Measurements from ENCODE around the gene ADIPOR2.

Gene ADIPOR2

DNA sequence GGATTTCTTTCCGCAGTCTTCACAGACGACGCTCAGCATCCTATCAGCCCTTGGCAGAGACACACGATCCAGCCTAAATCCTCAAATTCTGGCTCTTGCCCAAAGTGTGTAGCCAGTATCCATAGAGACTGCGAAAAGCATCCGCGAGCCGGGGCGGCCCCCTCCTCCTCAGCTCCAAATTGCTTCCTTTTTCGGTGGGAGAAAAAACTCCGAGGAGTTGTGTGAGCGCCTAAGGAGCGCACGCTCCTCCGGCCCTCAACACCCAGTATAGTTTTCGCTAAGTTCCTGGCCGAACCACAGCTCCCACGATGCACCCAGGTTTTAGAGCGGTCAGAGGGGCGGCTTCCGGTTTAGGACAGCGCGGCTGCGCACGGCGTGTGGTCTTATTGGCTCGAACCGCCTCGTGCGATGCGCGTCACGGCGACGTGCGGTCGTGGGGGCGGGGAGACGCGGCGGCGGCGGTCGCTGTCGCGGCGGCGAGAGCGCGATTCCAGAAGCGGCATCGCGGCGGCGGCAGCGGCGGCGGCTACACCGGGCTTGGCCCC is at the start of gene ADIPOR2:
TSS of gene ADIPOR2 (plus strand) at position 493 of the 545 bp plus-strand sequence. CDS start 63,274 bp downstream, outside the sequence.
- peak; percentile 98 to 99 (median 99) for DNase-seq

DNA sequence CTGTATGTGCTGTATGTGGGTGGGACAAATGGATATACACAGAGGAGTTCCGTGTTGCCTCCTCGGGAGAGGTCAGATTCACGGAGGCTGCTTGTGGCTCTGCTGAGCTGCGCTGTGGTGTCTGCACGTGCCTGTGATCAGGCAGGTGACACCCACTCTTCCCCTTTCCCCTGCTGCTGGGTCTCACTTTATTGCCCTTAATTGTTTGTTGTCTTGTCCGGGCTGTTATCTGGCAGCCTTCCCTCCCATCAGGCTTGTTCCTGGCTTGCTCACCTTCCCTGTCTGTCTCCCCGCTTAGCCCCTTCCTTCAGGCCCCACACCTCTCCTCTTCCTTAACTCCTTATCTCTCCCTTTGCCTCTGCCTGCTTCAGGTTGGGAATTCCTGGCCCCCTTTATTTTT is 48.4 kb upstream of the ADIPOR2 start:
- no peak for DNase-seq

- no peak for DNase-seq
Measured at GRCh38 chr12:1643043-1643442, 47.8 kb upstream of the ADIPOR2 start.

DNA sequence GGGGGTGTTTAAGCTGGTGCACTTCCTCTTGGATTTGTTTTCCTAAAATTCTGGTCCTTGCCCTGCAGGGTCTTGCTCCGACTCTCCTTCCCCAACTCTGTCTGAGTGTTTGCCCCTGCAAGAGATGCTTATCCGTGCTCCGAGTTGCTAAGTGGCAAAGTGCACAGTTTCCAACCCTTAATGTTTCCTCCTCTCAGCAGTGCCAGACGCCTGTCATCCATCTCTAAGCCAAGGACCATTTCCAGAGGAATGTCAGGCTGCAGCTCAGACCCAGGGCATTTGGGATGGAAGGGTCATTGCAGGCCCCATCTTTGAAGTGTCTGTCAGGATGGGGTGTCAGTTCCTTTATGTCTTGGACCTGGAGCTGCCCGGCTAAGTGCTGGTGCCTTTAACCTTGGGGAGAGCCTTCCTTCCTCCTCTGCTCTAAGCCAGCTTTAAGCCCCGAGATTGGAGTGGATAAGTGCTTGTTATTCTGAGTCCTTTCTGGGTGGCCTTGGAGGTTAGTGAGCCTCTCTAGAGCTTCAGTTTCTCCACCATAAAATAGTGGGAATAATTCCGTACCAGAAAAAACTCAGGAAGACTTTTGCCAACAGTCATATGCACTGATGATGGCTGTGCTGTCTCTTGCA is 46.9 kb upstream of the ADIPOR2 start:
- no peak for DNase-seq

- no peak for DNase-seq
Measured at GRCh38 chr12:1644534-1645438, 46.1 kb upstream of the ADIPOR2 start.

GRCh38 chr12:1645819-1646218 is 45.1 kb upstream of the ADIPOR2 start:
- DNase-seq = no peak

DNA sequence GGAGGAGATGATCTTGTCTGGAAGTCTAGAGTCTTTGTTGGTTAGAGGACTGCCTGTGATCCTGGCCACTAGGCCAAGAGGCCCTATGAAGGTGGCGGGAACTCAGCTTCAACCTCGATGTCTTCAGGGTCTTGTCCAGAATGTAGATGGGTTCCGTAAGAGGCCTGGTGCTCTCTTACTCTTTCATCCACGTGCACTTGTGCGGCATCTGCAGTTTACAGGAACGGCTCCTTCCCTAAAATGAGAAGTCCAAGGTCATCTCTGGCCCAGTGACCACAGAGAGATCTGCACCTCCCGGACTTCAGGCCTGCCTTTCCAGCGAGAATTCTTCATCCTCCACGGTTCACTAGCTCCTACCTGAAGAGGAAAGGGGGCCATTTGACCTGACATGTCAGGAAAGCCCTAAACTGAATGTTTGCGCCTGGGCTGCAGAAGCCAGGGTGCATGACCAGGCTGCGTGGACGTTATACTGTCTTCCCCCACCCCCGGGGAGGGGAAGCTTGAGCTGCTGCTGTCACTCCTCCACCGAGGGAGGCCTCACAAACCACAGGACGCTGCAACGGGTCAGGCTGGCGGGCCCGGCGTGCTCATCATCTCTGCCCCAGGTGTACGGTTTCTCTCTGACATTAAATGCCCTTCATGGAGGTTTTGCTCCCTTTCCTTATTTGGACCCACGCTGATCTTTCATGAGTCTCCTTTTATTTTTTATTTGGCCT is 44.1 kb upstream of the ADIPOR2 start:
- peak; percentile 54 to 79 (median 73) for DNase-seq

- DNase-seq = no peak
Measured at GRCh38 chr12:1647285-1647669, 43.6 kb upstream of the ADIPOR2 start.

DNA sequence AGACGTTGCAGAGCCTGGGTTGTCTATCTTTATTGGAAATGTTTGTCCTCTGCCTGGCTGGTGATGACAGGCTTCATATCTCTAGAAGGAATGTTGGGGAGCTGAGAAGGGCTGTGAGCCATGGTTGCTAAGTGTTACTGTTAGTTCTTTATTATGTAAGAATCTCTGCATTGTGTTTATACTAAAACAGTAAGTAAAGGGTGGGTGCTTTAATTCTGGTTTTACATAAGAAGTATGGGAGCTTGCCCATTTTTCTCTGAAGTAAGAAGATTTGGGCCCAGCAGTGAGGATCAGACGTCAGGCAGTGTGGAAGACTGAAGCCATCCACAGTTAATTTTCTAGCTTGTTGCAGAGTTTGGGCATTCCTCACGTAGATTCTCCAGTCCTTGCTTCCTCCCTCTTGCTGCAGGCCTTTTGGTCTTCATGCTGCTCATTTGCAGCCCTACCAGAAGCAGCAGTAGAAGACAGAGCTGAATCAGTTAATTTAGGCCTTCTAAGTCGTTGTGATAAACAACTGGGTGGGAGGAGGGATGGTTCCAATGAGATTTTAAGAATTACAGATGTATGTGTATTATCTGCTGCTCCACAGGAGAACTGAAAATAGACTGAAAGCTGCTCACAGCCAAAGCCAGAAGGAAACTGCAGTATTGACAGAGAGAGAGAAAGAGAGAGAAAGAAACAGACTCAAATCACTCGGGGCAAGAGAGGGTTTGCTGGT is 40.5 kb upstream of the ADIPOR2 start:
- DNase-seq = no peak

DNA sequence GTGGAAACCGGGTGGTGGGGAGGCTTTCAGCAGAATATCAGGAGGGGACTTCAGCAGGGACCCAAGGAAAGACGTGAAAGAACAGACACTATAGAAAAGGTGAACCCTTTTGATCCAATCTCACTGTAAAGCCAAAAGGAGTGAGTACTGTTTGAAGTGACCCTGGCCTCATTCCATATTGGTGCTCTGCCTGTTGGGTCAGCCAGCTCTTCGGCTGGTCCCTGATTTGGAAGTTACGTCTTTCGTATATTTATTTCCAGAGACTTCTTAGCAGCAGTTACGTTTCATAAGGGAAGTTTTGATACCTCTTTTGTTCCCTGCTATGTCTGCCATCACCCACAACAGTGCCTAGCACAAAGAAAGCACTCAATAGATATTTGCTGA is 39.9 kb upstream of the ADIPOR2 start:
- no peak for DNase-seq

DNA sequence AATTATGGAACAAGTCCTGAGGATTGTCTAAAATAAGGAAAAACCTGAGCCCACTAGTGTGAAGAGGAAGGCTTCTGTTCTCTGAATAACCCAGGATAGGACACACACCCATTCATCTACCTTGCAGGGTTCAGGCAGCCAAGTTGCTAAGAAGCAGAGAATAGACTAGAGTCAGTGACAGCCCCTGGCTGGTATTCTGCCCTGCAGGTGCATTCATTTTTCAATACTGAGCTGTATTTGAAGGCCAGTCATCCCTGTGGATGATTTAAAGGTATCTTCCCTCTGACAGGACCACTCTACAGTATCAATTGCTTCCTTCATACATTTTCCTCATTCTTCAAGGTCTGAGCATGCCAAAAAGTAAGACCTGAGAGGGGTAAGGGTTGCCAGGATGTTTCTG is 38.9 kb upstream of the ADIPOR2 start:
- DNase-seq = no peak

GRCh38 chr12:1655225-1655788 is 35.6 kb upstream of the ADIPOR2 start:
- no peak for DNase-seq

DNA sequence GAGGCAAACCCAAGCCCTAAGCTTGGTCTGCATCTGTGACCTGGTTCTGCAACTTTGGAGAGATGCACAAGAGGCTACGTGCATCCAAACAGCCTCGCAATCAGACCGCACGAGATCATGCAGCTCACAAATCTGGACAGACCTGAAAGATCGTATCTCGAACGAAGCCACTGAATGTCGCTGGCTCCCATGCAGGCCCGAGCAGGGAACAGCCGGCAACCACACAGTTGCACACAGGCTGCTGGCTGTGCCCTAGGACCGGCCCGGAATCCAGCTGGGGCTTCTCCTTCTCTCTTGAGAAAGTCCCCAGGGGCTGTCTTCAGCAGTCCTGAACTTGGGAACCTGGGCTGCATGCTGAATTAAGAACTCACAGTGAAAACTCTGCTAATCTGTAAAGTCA is 34.0 kb upstream of the ADIPOR2 start:
- no peak for DNase-seq

- no peak for DNase-seq
Measured at GRCh38 chr12:1657688-1658087, 33.2 kb upstream of the ADIPOR2 start.

DNA sequence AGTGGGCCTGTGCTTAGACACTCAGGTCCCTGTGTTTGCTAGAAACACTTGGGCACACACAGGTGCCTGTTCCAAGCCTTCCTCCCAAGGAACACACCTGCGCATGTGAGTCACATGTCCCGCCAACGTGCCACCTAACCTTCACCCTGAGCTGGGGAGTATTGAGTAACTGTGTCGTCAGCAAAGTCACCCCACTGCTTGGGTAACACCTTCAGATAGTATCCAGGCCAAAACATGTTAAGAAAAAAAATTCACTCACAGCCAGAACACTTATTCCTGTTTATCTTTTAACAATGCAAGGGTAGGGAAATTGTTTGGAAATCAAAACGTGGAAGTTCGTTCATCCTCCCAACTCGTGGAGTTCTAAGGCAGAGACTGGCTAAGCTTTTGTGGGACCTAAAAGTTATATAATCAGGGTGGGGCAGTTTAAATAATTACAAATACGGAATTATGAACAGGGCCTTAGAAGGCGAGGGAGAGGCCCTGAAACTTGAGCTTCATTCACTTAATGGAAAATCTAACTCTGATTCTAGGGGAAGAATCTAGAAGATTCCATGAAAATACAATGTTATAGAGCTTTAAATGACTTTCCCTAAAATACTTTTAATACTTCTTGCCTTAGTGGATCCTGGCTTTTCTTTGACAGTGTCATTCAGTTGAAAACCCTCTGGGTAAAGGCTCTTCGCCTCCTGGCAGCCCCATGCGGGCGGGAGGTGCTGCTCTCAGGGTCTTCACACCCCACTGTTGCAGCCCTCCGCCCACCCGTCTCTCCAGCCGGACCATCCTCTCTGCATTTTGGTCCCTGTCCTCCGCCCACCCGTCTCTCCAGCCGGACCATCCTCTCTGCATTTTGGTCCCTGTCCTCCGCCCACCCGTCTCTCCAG is 30.3 kb upstream of the ADIPOR2 start:
- no peak for DNase-seq

- DNase-seq = peak; percentile 85 to 94 (median 86)
Measured at GRCh38 chr12:1661553-1662335, 29.1 kb upstream of the ADIPOR2 start.

GRCh38 chr12:1662761-1663439 is 28.0 kb upstream of the ADIPOR2 start:
- DNase-seq = no peak

DNA sequence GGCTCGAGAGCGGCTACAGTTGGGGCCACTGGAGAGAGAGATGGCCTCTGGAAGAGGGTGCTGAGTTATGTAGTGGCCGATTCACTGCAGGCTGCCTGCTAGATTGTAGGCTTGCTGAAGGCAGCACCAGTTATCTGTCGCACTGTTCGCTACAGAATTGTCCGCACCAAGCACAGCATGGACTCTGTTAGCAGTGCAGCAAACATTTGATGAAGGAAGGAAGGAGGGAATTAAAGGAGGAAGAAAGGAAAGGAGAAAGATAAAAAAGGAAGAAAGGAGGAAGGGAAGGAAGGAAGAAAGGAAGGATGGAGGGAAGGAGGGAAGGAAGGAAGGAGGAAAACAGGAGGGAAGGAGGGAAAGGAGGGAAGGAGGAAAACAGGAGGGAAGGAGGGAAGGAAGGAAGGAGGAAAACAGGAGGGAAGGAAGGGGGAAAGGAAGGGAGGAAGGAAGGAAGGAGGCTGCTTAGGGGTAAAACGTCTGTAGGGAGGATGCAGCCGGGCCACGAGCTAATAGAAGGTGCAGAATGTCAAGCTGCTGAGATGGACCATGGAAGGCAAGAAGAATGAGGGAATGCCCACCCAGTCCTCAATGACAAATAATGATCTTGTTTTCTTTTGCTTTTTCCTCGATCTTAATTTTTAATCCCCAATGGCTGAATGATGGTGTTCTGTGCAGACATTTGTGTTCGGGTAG is 27.3 kb upstream of the ADIPOR2 start:
- DNase-seq = no peak

- no peak for DNase-seq
Measured at GRCh38 chr12:1665366-1665765, 25.5 kb upstream of the ADIPOR2 start.
